Hepatocyte (in vitro differentiated cells): ENCODE data around the gene FRY.

Source experiments
- EZH2 ChIP-seq: fragments of 200-600 bp; sonication (generic); IDR thresholded peaks from 2 replicates; pipeline ENCODE4 v1.6.1; 2016; ENCODE audit warnings: antibody characterized with exemption, mild to moderate bottlenecking, borderline replicate concordance
- TF ChIP-seq, protein P1 (sequence below): fragments of 200-600 bp; sonication (generic); IDR thresholded peaks from 2 replicates; pipeline ENCODE4 v1.5.1; 2016; ENCODE audit warnings: antibody characterized with exemption, mild to moderate bottlenecking; ENCODE audit not compliant: poor library complexity

DNA sequence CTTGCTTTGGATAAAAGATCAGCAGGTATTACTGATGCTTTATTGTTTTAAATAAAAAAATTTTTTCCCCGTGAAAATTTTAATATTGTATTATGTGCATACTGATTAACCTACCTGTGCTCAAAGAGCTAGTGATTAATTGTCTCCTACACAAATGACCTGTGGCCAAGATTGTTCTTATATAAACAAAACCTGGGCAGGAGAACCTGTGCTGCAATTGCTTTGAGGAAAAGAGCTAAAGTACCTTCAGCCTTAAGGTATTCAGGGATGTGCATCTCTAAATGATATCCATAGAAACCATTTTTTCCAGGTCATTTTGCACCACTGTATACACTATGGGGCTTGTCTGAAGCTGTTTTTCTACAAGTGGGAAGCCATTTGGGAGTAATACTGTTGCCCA, 1.2 kb downstream of the FRY start:
- TF ChIP-seq, protein P1, sequence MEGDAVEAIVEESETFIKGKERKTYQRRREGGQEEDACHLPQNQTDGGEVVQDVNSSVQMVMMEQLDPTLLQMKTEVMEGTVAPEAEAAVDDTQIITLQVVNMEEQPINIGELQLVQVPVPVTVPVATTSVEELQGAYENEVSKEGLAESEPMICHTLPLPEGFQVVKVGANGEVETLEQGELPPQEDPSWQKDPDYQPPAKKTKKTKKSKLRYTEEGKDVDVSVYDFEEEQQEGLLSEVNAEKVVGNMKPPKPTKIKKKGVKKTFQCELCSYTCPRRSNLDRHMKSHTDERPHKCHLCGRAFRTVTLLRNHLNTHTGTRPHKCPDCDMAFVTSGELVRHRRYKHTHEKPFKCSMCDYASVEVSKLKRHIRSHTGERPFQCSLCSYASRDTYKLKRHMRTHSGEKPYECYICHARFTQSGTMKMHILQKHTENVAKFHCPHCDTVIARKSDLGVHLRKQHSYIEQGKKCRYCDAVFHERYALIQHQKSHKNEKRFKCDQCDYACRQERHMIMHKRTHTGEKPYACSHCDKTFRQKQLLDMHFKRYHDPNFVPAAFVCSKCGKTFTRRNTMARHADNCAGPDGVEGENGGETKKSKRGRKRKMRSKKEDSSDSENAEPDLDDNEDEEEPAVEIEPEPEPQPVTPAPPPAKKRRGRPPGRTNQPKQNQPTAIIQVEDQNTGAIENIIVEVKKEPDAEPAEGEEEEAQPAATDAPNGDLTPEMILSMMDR = no peak
- no peak for TF ChIP-seq EZH2
